DOHH2 (cell line): Measurements from ENCODE around the gene KCNAB1.

Experiments
- H3F3A ChIP-seq: fragments of 200-600 bp; sonication (generic), shearing (Covaris generic); 2 replicates; pipeline ENCODE4 v1.6.0; 2016; ENCODE audit warnings: antibody characterized with exemption, mild to moderate bottlenecking; ENCODE audit not compliant: control insufficient read depth, insufficient read depth
- H3K27ac ChIP-seq: fragments of 200-600 bp; sonication (generic); 2 replicates; pipeline ENCODE4 v1.5.1; 2014; ENCODE audit warnings: low read depth, mild to moderate bottlenecking, low read length, moderate library complexity
- H3K27me3 ChIP-seq: fragments of 200-600 bp; sonication (generic); 2 replicates; pipeline ENCODE4 v1.6.1; 2014; ENCODE audit warnings: mild to moderate bottlenecking, low read length, mixed read lengths; ENCODE audit not compliant: control insufficient read depth
- H3K36me3 ChIP-seq: fragments of 200-600 bp; sonication (generic); 2 replicates; pipeline ENCODE4 v1.6.1; 2014; ENCODE audit warnings: mild to moderate bottlenecking, low read length, moderate library complexity, mixed read lengths; ENCODE audit not compliant: control insufficient read depth
- H3K4me1 ChIP-seq: fragments of 200-600 bp; sonication (generic); 2 replicates; pipeline ENCODE4 v1.6.1; 2014; ENCODE audit warnings: mild to moderate bottlenecking, low read length, mixed read lengths; ENCODE audit not compliant: control insufficient read depth
- H3K4me2 ChIP-seq: fragments of 200-600 bp; sonication (generic); 2 replicates; pipeline ENCODE4 v1.6.0; 2014; ENCODE audit warnings: mild to moderate bottlenecking, low read length, moderate library complexity
- H3K4me3 ChIP-seq: fragments of 200-600 bp; sonication (generic); 2 replicates; pipeline ENCODE4 v1.5.1; 2014; ENCODE audit warnings: mild to moderate bottlenecking, low read length, mixed read lengths
- H3K79me2 ChIP-seq: fragments of 200-600 bp; sonication (generic); 2 replicates; pipeline ENCODE4 v1.6.1; 2014; ENCODE audit warnings: mild to moderate bottlenecking, low read length, mixed read lengths; ENCODE audit not compliant: control insufficient read depth
- H3K9me2 ChIP-seq: fragments of 200-600 bp; sonication (generic); replicated peaks from 2 replicates; pipeline ENCODE4 v1.6.1; 2014; ENCODE audit warnings: mild to moderate bottlenecking, low read length, mixed read lengths; ENCODE audit not compliant: control insufficient read depth
- H3K9me3 ChIP-seq: fragments of 200-600 bp; sonication (generic); 2 replicates; pipeline ENCODE4 v1.6.1; 2014; ENCODE audit warnings: antibody characterized with exemption, low read length, mixed read lengths; ENCODE audit not compliant: control insufficient read depth, insufficient read depth
- H4K20me1 ChIP-seq: fragments of 200-600 bp; sonication (generic); 2 replicates; pipeline ENCODE4 v1.6.0; 2014; ENCODE audit warnings: low read depth, mild to moderate bottlenecking, antibody characterized with exemption, low read length, moderate library complexity; ENCODE audit not compliant: control insufficient read depth, insufficient read depth
- CTCF ChIP-seq: fragments of 200-600 bp; sonication (generic); IDR thresholded peaks from one replicate; pipeline ENCODE4 v1.5.1; 2014; ENCODE audit warnings: antibody characterized with exemption, mild to moderate bottlenecking, low read depth, low read length; ENCODE audit not compliant: poor library complexity, severe bottlenecking
- EZH2phosphoT487 ChIP-seq: fragments of 200-600 bp; sonication (generic); IDR thresholded peaks from 2 replicates; pipeline ENCODE4 v1.6.1; 2017; ENCODE audit warnings: borderline replicate concordance, mild to moderate bottlenecking, antibody characterized with exemption, low read length, moderate library complexity, mixed read lengths

The KCNAB1 gene

DNA sequence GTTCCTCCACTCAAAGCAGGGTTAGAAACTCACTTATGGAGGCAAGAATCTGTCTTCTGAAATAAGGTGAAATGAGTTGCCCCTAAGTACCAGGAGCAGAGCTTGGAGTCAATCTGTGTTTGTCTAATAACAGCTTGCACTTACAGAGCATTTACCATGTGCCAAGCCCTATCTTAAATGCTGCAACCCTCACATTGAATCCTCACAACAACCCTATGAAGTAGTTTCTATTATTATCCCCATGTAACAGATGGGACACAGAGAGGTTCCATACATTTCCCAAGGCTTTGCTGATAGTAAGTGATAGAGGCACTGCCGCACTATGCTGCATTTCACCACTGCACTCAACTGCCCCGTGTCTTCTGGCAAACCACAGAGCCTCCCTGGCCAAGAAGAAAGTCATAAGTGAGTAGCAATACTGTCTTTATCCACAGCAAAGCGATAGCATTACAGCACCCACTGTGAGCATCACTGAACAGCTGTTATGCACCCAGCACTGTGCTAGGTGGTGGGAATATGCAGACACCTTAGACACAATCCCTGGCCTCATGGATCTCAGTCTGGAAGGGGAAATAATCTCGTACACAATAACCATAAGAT lies 293.0 kb downstream of the KCNAB1 start:
- H3K4me3 ChIP-seq, result no peak overlapping the region
- no peaks in the 10 kb centered on the region for H3K4me1 ChIP-seq
- H3F3A ChIP-seq, result no peaks in the 10 kb centered on the region
- no peaks in the 10 kb centered on the region for H3K9me3 ChIP-seq
- H3K4me2 ChIP-seq, result no peak overlapping the region
- H3K36me3 ChIP-seq, result no peaks in the 10 kb centered on the region
- no peaks in the 10 kb centered on the region for H3K9me2 ChIP-seq
- H3K27me3 ChIP-seq, result peaks cover 8% of the 10 kb centered on the region; the same call in 1 of the 2 replicates
- no peaks in the 10 kb centered on the region for H4K20me1 ChIP-seq
- no peak overlapping the region for H3K27ac ChIP-seq
- no peaks in the 10 kb centered on the region for H3K79me2 ChIP-seq
- TF ChIP-seq CTCF, result no peak

DNA sequence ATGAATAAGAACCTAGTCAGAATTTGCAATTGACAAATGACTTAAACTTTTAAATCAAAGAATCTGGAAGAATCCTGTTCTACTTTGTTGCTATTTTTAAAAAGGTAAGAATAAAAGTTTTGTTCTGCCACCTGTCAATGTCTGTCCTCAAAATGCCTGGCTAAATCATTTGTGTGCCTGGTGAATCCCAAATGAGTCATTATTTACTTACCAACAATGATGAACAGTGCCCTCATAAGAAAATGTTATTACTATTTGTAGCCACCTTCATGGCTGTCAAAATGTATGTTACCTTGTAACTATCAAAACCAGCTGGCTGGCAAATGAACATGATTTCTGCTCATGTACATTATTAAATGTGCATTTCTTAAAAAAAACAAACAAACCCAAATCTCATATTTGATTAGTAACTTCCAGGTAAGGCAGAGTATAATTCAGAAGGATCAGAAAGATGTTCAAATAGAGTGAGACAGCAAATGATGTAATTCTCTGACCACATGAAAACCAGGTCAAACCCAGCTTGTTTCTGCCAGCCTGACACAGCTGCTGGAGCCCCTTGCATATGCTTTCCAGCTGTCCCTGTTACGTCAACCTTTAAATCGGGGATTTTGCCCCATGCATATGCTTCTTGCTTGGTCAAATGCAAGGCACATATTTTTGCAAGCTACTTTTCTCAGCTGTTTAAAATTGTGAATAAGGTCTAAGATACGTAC lies 296.6 kb downstream of the KCNAB1 start:
- no peak overlapping the region for H3K4me2 ChIP-seq
- H3K36me3 ChIP-seq, result no peaks in the 10 kb centered on the region
- no peaks in the 10 kb centered on the region for H3K9me3 ChIP-seq
- no peaks in the 10 kb centered on the region for H3K4me1 ChIP-seq
- no peak overlapping the region for H3K27ac ChIP-seq
- H3F3A ChIP-seq, result no peaks in the 10 kb centered on the region
- no peaks in the 10 kb centered on the region for H3K9me2 ChIP-seq
- no peak overlapping the region for H3K4me3 ChIP-seq
- TF ChIP-seq CTCF, result no peak
- no peak for TF ChIP-seq EZH2phosphoT487
- peaks cover 5% of the 10 kb centered on the region; the same call in 1 of the 2 replicates for H3K27me3 ChIP-seq
- no peaks in the 10 kb centered on the region for H3K79me2 ChIP-seq
- H4K20me1 ChIP-seq, result no peaks in the 10 kb centered on the region

GRCh38 chr3:156417559-156418132 lies 297.3 kb downstream of the KCNAB1 start:
- Histone ChIP-seq H3F3A (no peaks in the 10 kb centered on the region), H3K27me3 (peaks cover 4% of the 10 kb centered on the region; the same call in 1 of the 2 replicates), H3K27ac (no peak overlapping the region), H3K4me3 (no peak overlapping the region), H3K79me2 (no peaks in the 10 kb centered on the region), H3K4me1 (no peaks in the 10 kb centered on the region), H3K9me2 (no peaks in the 10 kb centered on the region), H3K9me3 (no peaks in the 10 kb centered on the region), H3K36me3 (no peaks in the 10 kb centered on the region), H3K4me2 (no peak overlapping the region), H4K20me1 (no peaks in the 10 kb centered on the region)
- no peak for TF ChIP-seq EZH2phosphoT487
- no peak for TF ChIP-seq CTCF
